T-helper 22 cell (primary cell): ENCODE data around the gene PAK5.

ENCODE experiments used
- DNase-seq: peaks from one replicate; pipeline ENCODE4 v3.0.0-alpha.2; 2020; ENCODE audit warnings: low read depth

Gene PAK5

GRCh38 chr20:9517297-9518162, 321.3 kb downstream of the PAK5 start:
- no peak for DNase-seq

- DNase-seq = no peak
Measured at GRCh38 chr20:9516234-9516871, 322.5 kb downstream of the PAK5 start.

- DNase-seq = no peak
Measured at GRCh38 chr20:9515741-9516233, 323.1 kb downstream of the PAK5 start.

GRCh38 chr20:9515214-9515585, 323.7 kb downstream of the PAK5 start:
- no peak for DNase-seq

- no peak for DNase-seq
Measured at GRCh38 chr20:9514461-9515213, 324.2 kb downstream of the PAK5 start, which contains the start of gene LAMP5. TSS of gene LAMP5 (plus strand) at chr20:9514590. CDS start at chr20:9514853, 263 bp downstream.

- DNase-seq = no peak
Measured at GRCh38 chr20:9514072-9514460, 324.8 kb downstream of the PAK5 start.

GRCh38 chr20:9510911-9511310, 328.0 kb downstream of the PAK5 start:
- DNase-seq = no peak

GRCh38 chr20:9509246-9509645, 329.6 kb downstream of the PAK5 start:
- no peak for DNase-seq

GRCh38 chr20:9508696-9509178, 330.1 kb downstream of the PAK5 start:
- no peak for DNase-seq

GRCh38 chr20:9508240-9508661, 330.6 kb downstream of the PAK5 start:
- no peak for DNase-seq

- no peak for DNase-seq
Measured at GRCh38 chr20:9507544-9508239, 331.2 kb downstream of the PAK5 start.

- DNase-seq = no peak
Measured at GRCh38 chr20:9506964-9507369, 331.9 kb downstream of the PAK5 start.

- DNase-seq = no peak
Measured at GRCh38 chr20:9506280-9506821, 332.5 kb downstream of the PAK5 start.

GRCh38 chr20:9503526-9504245, 335.2 kb downstream of the PAK5 start:
- DNase-seq = no peak

- DNase-seq = no peak
Measured at GRCh38 chr20:9501473-9501872, 337.4 kb downstream of the PAK5 start.

GRCh38 chr20:9500121-9500520, 338.8 kb downstream of the PAK5 start:
- DNase-seq = no peak

- no peak for DNase-seq
Measured at GRCh38 chr20:9499126-9499899, 339.6 kb downstream of the PAK5 start.

- no peak for DNase-seq
Measured at GRCh38 chr20:9498322-9498721, 340.6 kb downstream of the PAK5 start.

- DNase-seq = no peak
Measured at GRCh38 chr20:9496155-9496554, 342.7 kb downstream of the PAK5 start.

GRCh38 chr20:9495701-9496100, 343.2 kb downstream of the PAK5 start:
- DNase-seq = no peak
